Neuronal stem cell (in vitro differentiated cells): Measurements from ENCODE around the gene THSD4.
"Not testable (repeated sequence)": the region's sequence is repeated elsewhere in the genome, so short reads cannot be mapped to it uniquely, and the experiment has no call there.

Source experiments
- DNase-seq: peaks from one replicate; pipeline ENCODE4 v3.0.0-alpha.2; 2013; ENCODE audit warnings: low spot score
- H2AFZ ChIP-seq: one replicate; pipeline ENCODE4 v1.6.1; 2013; ENCODE audit warnings: mild to moderate bottlenecking, low read length, inconsistent platforms
- H2AK5ac ChIP-seq: 2 replicates; pipeline ENCODE4 v1.6.1; 2013; ENCODE audit warnings: low read depth, mild to moderate bottlenecking, inconsistent platforms, low read length, moderate library complexity, mixed read lengths
- H2BK120ac ChIP-seq: 2 replicates; pipeline ENCODE4 v1.6.1; 2013; ENCODE audit warnings: low read depth, mild to moderate bottlenecking, inconsistent platforms, low read length, moderate library complexity, mixed read lengths
- H2BK12ac ChIP-seq: one replicate; pipeline ENCODE4 v1.6.1; 2013; ENCODE audit warnings: low read length, inconsistent platforms
- H2BK15ac ChIP-seq: 2 replicates; pipeline ENCODE4 v1.6.1; 2013; ENCODE audit warnings: mild to moderate bottlenecking, low read length, inconsistent platforms, mixed read lengths
- H2BK5ac ChIP-seq: one replicate; pipeline ENCODE4 v1.6.1; 2013; ENCODE audit warnings: inconsistent platforms, mild to moderate bottlenecking, low read length, moderate library complexity
- H3K14ac ChIP-seq: one replicate; pipeline ENCODE4 v1.6.1; 2013; ENCODE audit warnings: low read length, inconsistent platforms
- H3K18ac ChIP-seq: 2 replicates; pipeline ENCODE4 v1.6.1; 2013; ENCODE audit warnings: low read length, inconsistent platforms
- H3K23ac ChIP-seq: 2 replicates; pipeline ENCODE4 v1.6.1; 2013; ENCODE audit warnings: low read depth, mild to moderate bottlenecking, mixed read lengths, low read length, inconsistent platforms; ENCODE audit not compliant: poor library complexity
- H3K27ac ChIP-seq: replicated peaks from 3 replicates; pipeline ENCODE4 v1.5.1; 2013; ENCODE audit warnings: low read length, inconsistent platforms
- H3K27me3 ChIP-seq, 3 experiments: 2 replicates each; pipeline ENCODE4 v1.6.1; 2013; ENCODE audit warnings: low read length in 3 of 3, mild to moderate bottlenecking in 2 of 3, inconsistent platforms in 1 of 3, low read depth in 1 of 3, mixed read lengths in 1 of 3, moderate library complexity in 1 of 3; ENCODE audit not compliant: control insufficient read depth in 3 of 3, insufficient read depth in 3 of 3
- H3K36me3 ChIP-seq, 2 donors: replicated peaks in 1 of 2; 2 replicates each; pipeline ENCODE4 v1.6.1; 2013; ENCODE audit warnings: low read length in 2 of 2; ENCODE audit not compliant: control insufficient read depth in 2 of 2, insufficient read depth in 2 of 2
- H3K4ac ChIP-seq: 2 replicates; pipeline ENCODE4 v1.6.1; 2013; ENCODE audit warnings: inconsistent platforms, mild to moderate bottlenecking, low read length, moderate library complexity
- H3K4me1 ChIP-seq, 2 donors: 1 replicate in 1 of 2; 2 replicates in 1 of 2; pipeline ENCODE4 v1.6.1; 2013; ENCODE audit warnings: low read length in 2 of 2, low read depth in 1 of 2; ENCODE audit not compliant: control insufficient read depth in 2 of 2, insufficient read depth in 1 of 2
- H3K4me2 ChIP-seq: one replicate; pipeline ENCODE4 v1.6.1; 2013; ENCODE audit warnings: mild to moderate bottlenecking, low read length, inconsistent platforms; ENCODE audit not compliant: insufficient read depth, poor library complexity, severe bottlenecking
- H3K4me3 ChIP-seq, 2 donors: 2 replicates each; pipeline ENCODE4 v1.5.1; 2013; ENCODE audit warnings: low read length in 2 of 2, mild to moderate bottlenecking in 2 of 2, inconsistent platforms in 1 of 2, moderate library complexity in 1 of 2
- H3K79me1 ChIP-seq: one replicate; pipeline ENCODE4 v1.6.1; 2013; ENCODE audit warnings: low read depth, mild to moderate bottlenecking, inconsistent platforms, low read length, moderate library complexity
- H3K9ac ChIP-seq: one replicate; pipeline ENCODE4 v1.6.1; 2013; ENCODE audit warnings: mild to moderate bottlenecking, low read depth, low read length, inconsistent platforms; ENCODE audit not compliant: poor library complexity
- H3K9me3 ChIP-seq, 2 donors: replicated peaks in 1 of 2; 2 replicates each; pipeline versions ENCODE3 to v1.6.1; 2013; ENCODE audit warnings: low read length in 2 of 2, mild to moderate bottlenecking in 2 of 2, inconsistent platforms in 1 of 2, low read depth in 1 of 2, mixed read lengths in 1 of 2, moderate library complexity in 1 of 2; ENCODE audit not compliant: control insufficient read depth in 2 of 2, insufficient read depth in 1 of 2
- H4K8ac ChIP-seq: one replicate; pipeline ENCODE4 v1.6.1; 2013; ENCODE audit warnings: low read depth, mild to moderate bottlenecking, inconsistent platforms, low read length, moderate library complexity
- H4K91ac ChIP-seq: one replicate; pipeline ENCODE4 v1.6.1; 2013; ENCODE audit warnings: low read length, low read depth, mild to moderate bottlenecking, inconsistent platforms; ENCODE audit not compliant: poor library complexity
- WGBS, 2 donors: extraction: QIAGEN DNeasy Blood & Tissue Kit; methylation state at CpG; one replicate each; pipeline ENCODE4 v1.1.7; 2013; ENCODE audit warnings: missing lambda C conversion rate in 2 of 2, mixed read lengths in 1 of 2; ENCODE audit not compliant: insufficient read length in 2 of 2, insufficient replicate concordance in 1 of 2; ENCODE audit errors: extremely low coverage in 2 of 2; 5-methylcytosine and 5-hydroxymethylcytosine counted together

Gene THSD4

DNA sequence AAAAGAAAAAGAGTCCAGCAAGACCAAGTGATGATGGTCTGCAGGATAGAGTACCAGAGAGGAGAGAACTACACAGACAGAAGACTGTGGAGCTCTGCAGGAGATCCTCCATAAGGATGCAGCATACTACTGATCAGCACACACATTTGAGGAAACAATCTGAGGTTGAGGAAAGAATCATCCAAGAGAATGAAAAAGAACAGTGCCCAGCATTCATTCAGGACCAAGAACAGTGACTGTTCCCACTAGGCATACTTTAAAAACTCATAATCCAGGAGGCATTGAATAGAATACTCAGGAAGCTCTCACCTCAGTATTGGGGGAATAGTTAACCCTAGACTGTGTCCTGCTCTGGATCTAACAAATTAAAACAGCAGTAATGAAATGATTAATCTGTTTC, 54.9 kb downstream of the THSD4 start:
- no peak overlapping the region for H2AFZ ChIP-seq
- no peaks in the 10 kb centered on the region for H3K9me3 ChIP-seq
- no peak overlapping the region for H2BK5ac ChIP-seq
- H4K8ac ChIP-seq: no peak overlapping the region
- no peak overlapping the region for H3K14ac ChIP-seq
- no peak overlapping the region for H2BK12ac ChIP-seq
- no peak overlapping the region for H3K4me3 ChIP-seq
- H3K4me1 ChIP-seq: no peaks in the 10 kb centered on the region
- no peak overlapping the region for H2BK120ac ChIP-seq
- no peak overlapping the region for H3K4ac ChIP-seq
- no peak overlapping the region for H3K27ac ChIP-seq
- no peaks in the 10 kb centered on the region for H3K27me3 ChIP-seq
- H3K4me2 ChIP-seq: no peak overlapping the region
- no peaks in the 10 kb centered on the region for H3K36me3 ChIP-seq
- H3K79me1 ChIP-seq: no peaks in the 10 kb centered on the region
- H4K91ac ChIP-seq: no peak overlapping the region
- no peak overlapping the region for H3K9ac ChIP-seq
- no peak overlapping the region for H3K23ac ChIP-seq
- H3K18ac ChIP-seq: no peak overlapping the region
- no peak overlapping the region for H2BK15ac ChIP-seq
- no peak overlapping the region for H2AK5ac ChIP-seq
- DNase-seq: no peak

DNA sequence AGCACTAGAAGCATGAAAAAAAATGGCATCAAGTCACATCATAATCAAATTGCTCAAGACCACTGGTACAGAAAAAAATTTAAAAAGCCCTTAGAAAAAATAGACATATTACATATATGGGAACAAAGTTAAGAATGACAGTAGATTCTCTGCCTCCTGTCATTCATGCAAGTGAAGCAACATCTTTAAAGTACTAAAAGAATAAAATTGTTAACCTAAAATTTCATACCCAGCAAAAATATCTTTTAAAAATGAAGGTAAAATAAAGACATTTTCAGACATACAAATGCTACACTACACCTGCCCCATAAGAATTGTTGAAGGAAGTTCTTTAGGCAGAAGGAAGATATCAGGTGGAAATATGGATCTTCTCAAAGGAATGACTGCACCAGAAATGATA, 55.9 kb downstream of the THSD4 start:
- Histone ChIP-seq H3K23ac (no peak overlapping the region), H2BK120ac (no peak overlapping the region), H2BK5ac (no peak overlapping the region), H3K4me2 (no peak overlapping the region), H3K27me3 (no peaks in the 10 kb centered on the region), H3K36me3 (no peaks in the 10 kb centered on the region), H4K8ac (no peak overlapping the region), H2BK12ac (no peak overlapping the region), H3K18ac (no peak overlapping the region), H4K91ac (no peak overlapping the region), H3K27ac (no peak overlapping the region), H3K9ac (no peak overlapping the region), H3K4me3 (no peak overlapping the region), H3K79me1 (no peaks in the 10 kb centered on the region), H2BK15ac (no peak overlapping the region), H3K9me3 (no peaks in the 10 kb centered on the region), H3K4me1 (no peaks in the 10 kb centered on the region), H3K4ac (no peak overlapping the region), H2AK5ac (no peak overlapping the region), H2AFZ (no peak overlapping the region), H3K14ac (no peak overlapping the region)
- DNase-seq: no peak

DNA sequence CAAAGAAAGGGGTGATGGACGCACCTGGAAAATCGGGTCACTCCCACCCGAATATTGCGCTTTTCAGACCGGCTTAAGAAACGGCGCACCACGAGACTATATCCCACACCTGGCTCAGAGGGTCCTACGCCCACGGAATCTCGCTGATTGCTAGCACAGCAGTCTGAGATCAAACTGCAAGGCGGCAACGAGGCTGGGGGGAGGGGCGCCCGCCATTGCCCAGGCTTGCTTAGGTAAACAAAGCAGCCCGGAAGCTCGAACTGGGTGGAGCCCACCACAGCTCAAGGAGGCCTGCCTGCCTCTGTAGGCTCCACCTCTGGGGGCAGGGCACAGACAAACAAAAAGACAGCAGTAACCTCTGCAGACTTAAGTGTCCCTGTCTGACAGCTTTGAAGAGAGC, 59.1 kb downstream of the THSD4 start:
- H3K9ac ChIP-seq, H4K8ac ChIP-seq, H3K4me1 ChIP-seq, H3K4ac ChIP-seq, H3K23ac ChIP-seq, H3K27ac ChIP-seq, H2BK15ac ChIP-seq, H2BK12ac ChIP-seq, H2AFZ ChIP-seq, H3K9me3 ChIP-seq, DNase-seq, H2BK120ac ChIP-seq, H3K36me3 ChIP-seq, H2BK5ac ChIP-seq, H4K91ac ChIP-seq, H3K4me3 ChIP-seq, H3K14ac ChIP-seq, H2AK5ac ChIP-seq, H3K27me3 ChIP-seq, H3K79me1 ChIP-seq, H3K4me2 ChIP-seq, H3K18ac ChIP-seq: not testable (repeated sequence)
- WGBS, 2 donors: no CpG with 5 or more reads among the region's 17 CpGs

DNA sequence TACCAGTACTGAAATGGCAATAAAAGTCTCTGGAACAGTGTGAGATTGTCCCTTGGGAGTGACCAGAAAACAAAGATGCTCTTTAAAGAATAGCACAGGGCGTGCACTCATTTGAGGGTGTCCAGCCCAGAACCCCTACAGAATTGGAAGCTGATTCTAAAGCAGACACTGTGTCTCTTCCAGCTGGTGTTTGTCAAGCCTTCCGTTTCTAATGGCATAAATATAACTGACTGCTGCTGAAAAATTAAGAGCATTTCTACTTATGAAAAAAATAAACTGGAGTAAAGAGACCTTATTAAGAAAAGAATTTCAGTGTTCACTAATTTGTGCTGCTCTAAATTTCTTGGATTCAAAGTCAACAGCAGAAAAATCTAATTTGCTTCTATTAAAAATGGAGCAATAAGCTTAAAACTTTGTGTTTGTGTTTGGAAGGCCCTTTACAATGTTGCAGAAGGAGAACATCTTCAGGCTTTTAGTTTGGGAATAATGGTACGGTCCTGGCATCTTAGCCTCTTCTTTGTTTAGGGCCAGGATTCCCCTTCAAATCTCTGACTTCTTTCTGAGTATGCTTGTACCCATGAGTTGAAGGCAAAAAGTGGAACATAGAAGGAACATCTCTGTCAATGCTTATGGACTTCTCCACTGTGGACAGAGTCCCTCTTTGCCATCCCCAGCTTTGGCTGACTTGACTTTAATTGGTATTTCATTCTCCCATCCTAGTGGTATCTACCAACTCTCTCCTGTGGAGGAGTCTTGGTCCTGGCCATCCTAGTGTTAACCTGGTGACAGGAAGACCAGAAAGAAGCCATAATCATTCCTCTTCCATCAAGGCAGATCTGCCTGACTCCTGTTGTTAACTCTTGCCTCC, 65.9 kb downstream of the THSD4 start:
- Histone ChIP-seq H2BK120ac (no peak overlapping the region), H2BK15ac (no peak overlapping the region), H2AK5ac (no peak overlapping the region), H3K4me1 (peaks cover 0 to 2% of the 10 kb centered on the region in 2 donors), H2BK12ac (no peak overlapping the region), H2BK5ac (no peak overlapping the region), H4K8ac (no peak overlapping the region), H3K27me3 (no peaks in the 10 kb centered on the region), H2AFZ (no peak overlapping the region), H3K79me1 (no peaks in the 10 kb centered on the region), H3K18ac (no peak overlapping the region), H3K4me3 (no peak overlapping the region), H3K27ac (no peak overlapping the region), H3K14ac (no peak overlapping the region), H3K9ac (no peak overlapping the region), H3K36me3 (no peaks in the 10 kb centered on the region), H3K9me3 (no peaks in the 10 kb centered on the region), H4K91ac (no peak overlapping the region), H3K23ac (no peak overlapping the region), H3K4me2 (no peak overlapping the region), H3K4ac (no peak overlapping the region)
- DNase-seq: no peak
- WGBS, 2 donors: no CpG with 5 or more reads among the region's 3 CpGs
